Stimulated activated CD8-positive, alpha-beta memory T cell treated with anti-CD3 and anti-CD28 coated beads, Interleukin-15, amount 100 ng/mL, for 24 hours (primary cell): ENCODE measurements around the gene TTC23L.
A peak's percentile ranks its signal among the peaks of the same experiment; 100 is the strongest.
"Not testable (repeated sequence)": the region's sequence is repeated elsewhere in the genome, so short reads cannot be mapped to it uniquely, and the experiment has no call there.

Experiments
- DNase-seq: peaks from one replicate; pipeline ENCODE4 v3.0.0-alpha.2; 2020; ENCODE audit warnings: low read depth

TTC23L gene

DNA sequence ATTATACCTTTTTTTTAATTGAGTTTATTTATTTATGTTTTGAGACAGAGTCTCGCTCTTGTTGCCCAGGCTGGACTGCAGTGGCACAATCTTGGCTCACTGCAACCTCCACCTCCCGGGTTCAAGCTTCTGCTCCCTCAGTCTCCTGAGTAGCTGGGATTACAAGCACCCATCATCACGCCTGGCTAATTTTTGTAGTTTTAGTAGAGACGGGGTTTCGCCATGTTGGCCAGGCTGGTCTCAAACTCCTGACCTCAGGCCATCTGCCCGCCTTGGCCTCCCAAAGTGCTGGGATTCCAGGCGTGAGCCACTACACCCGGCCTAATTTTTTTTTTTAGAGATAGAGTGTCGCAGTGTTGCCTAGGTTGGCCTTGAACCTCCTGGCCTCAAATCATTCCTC lies 84.3 kb downstream of the TTC23L start:
- not testable (repeated sequence) for DNase-seq

- no peak for DNase-seq
Measured at GRCh38 chr5:34923694-34924461, 84.9 kb downstream of the TTC23L start.

GRCh38 chr5:34924462-34924765 lies 85.5 kb downstream of the TTC23L start:
- DNase-seq, result no peak

DNA sequence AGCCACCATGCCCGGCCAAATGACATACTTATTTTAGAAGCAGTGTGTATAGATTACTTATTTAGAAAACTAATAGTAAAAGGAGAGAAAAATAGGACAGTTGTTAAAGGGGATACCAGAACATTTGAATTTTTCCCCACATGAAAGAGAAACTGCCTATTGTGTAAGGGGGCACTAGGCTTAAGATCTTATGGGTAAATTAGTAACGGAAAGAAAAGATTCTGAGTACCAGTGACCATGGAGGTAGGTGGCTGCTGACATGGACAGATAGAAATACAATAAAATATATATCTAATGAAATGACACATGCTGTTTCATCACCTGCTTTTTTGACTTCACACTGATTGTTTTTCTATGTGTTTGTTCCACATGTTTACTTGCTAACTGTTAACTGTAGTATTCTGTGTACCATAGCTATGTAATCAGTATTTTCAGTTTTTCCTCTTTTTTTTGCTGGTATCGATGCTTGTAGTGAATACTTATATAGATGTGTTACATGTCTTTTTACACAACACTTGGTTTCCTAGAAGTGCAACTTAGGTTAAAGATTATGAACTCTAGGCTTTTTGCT lies 87.4 kb downstream of the TTC23L start:
- no peak for DNase-seq

DNA sequence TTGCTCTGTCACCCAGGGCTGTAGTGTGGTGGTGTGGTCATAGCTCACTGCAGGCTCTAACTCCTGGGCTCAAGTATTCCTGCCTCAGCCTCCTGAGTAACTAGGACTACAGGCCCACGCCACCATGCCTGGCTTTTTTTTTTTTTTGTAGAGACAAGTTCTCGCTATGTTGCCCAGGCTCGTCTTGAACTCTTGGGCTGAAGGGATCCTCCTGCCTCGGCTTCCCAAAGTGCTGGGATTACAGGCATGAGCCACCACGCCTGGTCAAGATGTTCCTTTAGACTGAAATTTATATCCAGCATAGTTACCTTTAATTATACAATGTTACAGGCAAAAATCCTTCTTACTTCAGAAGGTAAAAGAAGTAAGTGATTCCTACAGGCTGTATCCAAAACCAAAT lies 88.8 kb downstream of the TTC23L start:
- no peak for DNase-seq

DNA sequence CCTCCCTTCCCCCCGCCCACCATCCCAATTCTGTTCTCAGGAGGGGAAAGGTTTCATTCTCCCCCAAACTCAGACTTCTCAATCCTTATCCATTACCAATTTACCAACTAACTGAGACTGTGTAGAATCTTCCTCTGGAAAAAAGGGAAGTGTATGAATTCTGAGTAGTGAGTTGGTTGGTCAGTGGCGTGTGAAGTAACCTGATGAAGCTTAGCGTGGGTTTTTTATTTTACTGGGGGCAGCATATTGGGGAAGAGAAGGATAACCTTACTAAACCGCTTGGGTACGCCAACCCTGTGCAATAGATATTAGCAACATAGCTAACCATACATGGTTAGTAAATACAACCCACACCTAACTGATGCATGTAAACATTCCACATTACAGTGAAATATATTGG lies 89.3 kb downstream of the TTC23L start:
- DNase-seq, result no peak

GRCh38 chr5:34929134-34929719 lies 90.3 kb downstream of the TTC23L start, which contains the start of gene DNAJC21:
DNAJC21 (plus strand) TSS chr5:34929559; CDS start chr5:34929820, 261 bp downstream.
- peak; percentile 92 for DNase-seq

GRCh38 chr5:34929720-34930461 lies 90.9 kb downstream of the TTC23L start:
- peak; percentile 59 for DNase-seq

GRCh38 chr5:34930462-34930844 lies 91.5 kb downstream of the TTC23L start:
- DNase-seq, result no peak

GRCh38 chr5:34930870-34931269 lies 91.9 kb downstream of the TTC23L start:
- no peak for DNase-seq

DNA sequence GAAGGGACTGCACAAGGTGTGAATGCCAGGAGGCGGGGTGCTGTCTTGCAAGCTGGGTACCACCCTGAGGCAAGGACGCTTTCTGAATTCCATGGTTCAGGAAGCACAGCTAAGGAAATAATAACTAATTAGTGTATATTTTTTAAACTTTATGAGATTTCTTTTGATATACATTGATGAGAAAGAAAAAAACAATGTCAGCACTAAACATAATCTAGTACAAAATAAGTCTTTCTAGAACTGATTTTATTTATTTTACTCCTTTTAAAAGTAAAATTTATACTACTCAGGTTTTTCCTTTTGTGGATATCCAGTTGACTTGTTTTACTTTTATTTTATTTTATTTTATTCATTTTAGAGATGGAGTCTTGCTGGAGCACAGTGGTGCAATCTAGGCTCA lies 94.0 kb downstream of the TTC23L start:
- DNase-seq, result no peak

GRCh38 chr5:34941936-34942335 lies 103.0 kb downstream of the TTC23L start:
- no peak for DNase-seq

- no peak for DNase-seq
Measured at GRCh38 chr5:34944044-34944443, 105.1 kb downstream of the TTC23L start.

- no peak for DNase-seq
Measured at GRCh38 chr5:34944460-34945047, 105.6 kb downstream of the TTC23L start.
